Measurements from ENCODE around the gene PTPRB.

PTPRB gene

DNA sequence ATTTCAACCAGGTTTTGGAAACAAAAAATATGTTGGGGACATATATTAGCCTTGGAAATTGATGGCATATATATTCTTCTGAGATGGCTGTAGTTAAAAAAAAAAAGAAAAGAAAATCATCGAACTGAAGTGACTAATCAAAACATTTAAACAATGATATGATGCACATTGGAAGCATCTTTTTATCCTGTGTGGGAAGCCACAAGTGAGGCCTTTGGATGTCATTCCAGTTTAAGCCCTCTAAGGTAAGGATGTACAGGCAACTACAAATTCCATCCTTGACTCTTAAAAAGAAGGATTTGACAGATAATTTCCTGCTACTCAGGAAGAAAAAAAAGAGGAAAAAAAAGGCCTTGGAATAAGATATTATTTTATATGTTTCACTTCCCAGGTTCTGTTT is 9.6 kb upstream of the PTPRB start:
- H3K4me3 ChIP-seq (ENCODE audit: control insufficient read depth, low read depth, low read length), result no peak overlapping the region
- TF ChIP-seq, protein P1, sequence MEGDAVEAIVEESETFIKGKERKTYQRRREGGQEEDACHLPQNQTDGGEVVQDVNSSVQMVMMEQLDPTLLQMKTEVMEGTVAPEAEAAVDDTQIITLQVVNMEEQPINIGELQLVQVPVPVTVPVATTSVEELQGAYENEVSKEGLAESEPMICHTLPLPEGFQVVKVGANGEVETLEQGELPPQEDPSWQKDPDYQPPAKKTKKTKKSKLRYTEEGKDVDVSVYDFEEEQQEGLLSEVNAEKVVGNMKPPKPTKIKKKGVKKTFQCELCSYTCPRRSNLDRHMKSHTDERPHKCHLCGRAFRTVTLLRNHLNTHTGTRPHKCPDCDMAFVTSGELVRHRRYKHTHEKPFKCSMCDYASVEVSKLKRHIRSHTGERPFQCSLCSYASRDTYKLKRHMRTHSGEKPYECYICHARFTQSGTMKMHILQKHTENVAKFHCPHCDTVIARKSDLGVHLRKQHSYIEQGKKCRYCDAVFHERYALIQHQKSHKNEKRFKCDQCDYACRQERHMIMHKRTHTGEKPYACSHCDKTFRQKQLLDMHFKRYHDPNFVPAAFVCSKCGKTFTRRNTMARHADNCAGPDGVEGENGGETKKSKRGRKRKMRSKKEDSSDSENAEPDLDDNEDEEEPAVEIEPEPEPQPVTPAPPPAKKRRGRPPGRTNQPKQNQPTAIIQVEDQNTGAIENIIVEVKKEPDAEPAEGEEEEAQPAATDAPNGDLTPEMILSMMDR (conservative IDR thresholded peaks at IDR 0.05; ENCODE audit: control insufficient read depth, insufficient read depth, low read depth, low read length), result no peak
- DNase-seq (ENCODE audit: low read depth), result peak; percentile 62

DNA sequence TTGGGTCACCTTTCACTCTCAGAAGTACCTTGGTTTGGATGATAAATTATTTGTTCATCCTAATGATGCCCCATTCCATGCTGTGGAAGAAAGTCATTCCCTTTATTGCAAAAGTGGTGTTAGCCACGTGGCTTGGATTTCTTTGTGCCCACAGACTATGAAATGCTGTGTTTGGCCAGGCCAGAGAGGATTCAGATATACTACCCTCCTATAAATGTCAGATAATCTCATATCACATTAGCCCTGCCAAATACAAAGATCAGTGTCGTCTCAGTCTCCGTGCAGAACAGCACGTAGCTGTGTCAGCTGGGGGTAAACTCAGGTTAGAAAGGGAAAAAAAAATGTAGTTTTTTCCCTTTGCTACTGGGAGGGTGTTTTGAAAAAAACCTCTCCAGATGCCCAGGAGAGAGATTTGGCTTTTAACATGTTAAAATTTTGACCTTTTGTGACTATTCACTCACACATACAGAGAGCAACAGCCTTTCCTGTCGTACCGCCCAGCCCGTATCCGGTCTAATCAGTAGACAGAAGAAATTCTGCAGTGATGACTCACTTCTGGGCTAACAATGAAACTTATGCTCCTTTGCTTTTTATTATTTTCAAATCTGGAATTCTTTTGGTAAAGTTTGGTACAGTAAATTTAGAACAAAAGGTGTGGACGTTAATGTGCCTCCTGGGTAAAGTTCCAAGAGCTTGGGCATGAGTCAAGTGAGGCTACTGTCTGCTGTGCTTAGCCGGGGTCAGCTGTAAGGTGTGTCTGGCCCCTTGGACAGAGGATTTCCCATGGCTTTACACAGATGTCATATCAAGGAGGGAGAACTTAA is 8.5 kb upstream of the PTPRB start:
- TF ChIP-seq, protein P1 (conservative IDR thresholded peaks at IDR 0.05; ENCODE audit: control insufficient read depth, insufficient read depth, low read depth, low read length), result no peak
- DNase-seq (ENCODE audit: low read depth), result peak; percentile 81
- H3K4me3 ChIP-seq (ENCODE audit: control insufficient read depth, low read depth, low read length), result no peak overlapping the region

DNA sequence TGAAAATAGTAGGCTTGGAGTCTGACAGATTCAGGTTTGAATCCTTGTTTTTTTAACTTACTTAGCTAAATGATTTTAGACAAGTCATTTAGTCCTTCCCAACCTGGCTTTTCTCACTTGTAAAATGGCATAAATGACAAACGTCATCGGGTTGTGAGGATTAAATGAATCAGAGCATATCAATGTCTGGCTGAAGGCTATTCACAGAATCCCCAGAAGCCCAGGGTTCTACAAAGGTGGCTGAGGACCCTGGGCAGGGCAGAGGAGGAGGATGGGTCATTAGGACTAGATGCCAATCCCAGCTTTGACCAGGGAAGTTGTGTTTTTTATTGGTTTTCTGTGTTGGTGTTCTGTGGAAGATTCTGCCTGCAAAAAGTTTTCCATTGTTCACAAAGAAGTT is 7.6 kb upstream of the PTPRB start:
- H3K4me3 ChIP-seq (ENCODE audit: control insufficient read depth, low read depth, low read length), result no peak overlapping the region
- no peak for DNase-seq (ENCODE audit: low read depth)
- TF ChIP-seq, protein P1 (conservative IDR thresholded peaks at IDR 0.05; ENCODE audit: control insufficient read depth, insufficient read depth, low read depth, low read length), result no peak

DNA sequence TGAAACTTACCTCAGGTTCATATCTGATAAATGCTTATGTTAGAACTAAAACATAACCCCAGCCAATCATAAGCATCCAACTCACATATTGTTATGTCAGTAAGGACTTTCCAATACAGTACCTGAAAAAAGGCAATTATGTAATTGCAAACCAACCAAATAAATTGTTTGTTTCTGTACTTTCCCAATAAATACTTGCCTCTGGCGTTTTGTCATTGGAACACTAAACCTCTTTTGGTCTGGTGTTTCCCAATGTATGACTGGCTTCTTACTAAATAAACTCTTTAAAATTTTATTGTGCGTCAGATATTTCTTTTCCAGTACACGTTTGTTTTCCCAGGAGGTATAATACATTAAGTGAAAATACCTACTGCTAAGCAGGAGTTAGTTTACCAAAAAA is 6.7 kb upstream of the PTPRB start:
- H3K4me3 ChIP-seq (ENCODE audit: control insufficient read depth, low read depth, low read length), result no peak overlapping the region
- no peak for DNase-seq (ENCODE audit: low read depth)
- TF ChIP-seq, protein P1 (conservative IDR thresholded peaks at IDR 0.05; ENCODE audit: control insufficient read depth, insufficient read depth, low read depth, low read length), result no peak

DNA sequence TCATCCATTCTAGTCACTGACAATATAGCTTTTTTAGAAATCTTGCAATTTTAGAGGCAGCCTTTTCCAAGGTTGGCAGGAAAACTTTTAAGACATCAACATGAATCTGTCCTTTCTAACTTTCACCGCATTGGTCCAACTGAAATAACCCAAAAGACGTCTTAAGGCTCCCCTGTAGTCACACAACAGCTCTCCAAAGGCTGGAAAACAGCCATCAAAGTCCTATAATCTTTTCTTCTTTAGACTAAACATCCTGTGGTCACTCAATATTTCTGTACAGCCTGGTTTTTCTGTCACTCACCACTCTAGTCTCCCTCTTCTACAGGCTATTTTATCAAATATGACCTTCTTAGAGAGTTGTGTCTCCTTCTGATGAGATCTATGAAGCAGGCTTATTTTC is 4.5 kb upstream of the PTPRB start:
- DNase-seq (ENCODE audit: low read depth), result no peak
- TF ChIP-seq, protein P1 (conservative IDR thresholded peaks at IDR 0.05; ENCODE audit: control insufficient read depth, insufficient read depth, low read depth, low read length), result no peak
- no peak overlapping the region for H3K4me3 ChIP-seq (ENCODE audit: control insufficient read depth, low read depth, low read length)

DNA sequence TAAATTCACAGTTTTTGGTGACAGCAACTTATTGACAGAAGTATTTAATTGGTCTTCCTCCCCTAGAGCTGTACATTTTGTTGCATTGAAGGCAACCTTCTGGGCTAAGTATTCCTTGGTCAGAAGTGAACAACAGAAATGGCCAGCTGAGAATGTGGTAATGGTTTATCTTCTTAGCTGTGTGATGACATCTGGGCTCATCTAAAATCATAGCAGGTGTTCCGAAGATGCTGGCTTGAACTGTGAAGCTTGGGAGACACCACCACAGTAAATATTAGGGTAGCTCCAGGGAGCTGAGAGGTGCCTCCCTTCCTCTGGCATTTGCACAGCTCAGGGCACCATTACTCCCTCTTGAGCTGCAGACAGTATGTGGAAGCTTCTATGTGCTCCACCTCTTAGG is 3.7 kb upstream of the PTPRB start:
- TF ChIP-seq, protein P1 (conservative IDR thresholded peaks at IDR 0.05; ENCODE audit: control insufficient read depth, insufficient read depth, low read depth, low read length), result no peak
- DNase-seq (ENCODE audit: low read depth), result no peak
- H3K4me3 ChIP-seq (ENCODE audit: control insufficient read depth, low read depth, low read length), result no peak overlapping the region
